Measurements from ENCODE around the gene HTR4. TPM values are rescaled to one million over a fixed set of nuclear protein-coding genes. Genes with fewer than 3 reads are reported as not detected.

The HTR4 gene
- polyA plus RNA-seq, 1 donor from 2014 or later: not detected

DNA sequence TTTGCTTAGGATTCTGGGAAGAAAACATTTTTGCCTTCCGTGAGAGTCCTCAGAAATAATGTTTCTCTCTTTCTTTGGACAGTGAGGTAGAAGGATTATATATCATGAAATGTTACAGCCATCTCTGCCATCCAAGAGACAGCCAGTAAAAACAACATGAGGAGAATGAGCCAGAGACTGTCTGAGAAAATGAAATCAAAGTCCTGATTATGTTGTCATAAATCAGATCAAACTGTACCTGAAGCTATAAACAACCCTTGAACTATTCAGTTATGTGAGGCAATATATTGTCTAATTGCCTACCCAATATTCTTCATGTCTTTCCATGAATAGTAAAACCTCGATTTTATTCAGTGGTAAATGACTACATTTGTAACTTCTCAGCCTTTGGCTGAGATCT is 9.2 kb upstream of the HTR4 start:
- H3K79me2 ChIP-seq (replicated peaks; ENCODE audit: insufficient read depth, low read length): no peaks in the 10 kb centered on the region
- H3K9me2 ChIP-seq (ENCODE audit: insufficient read depth, low read length): no peaks in the 10 kb centered on the region
- TF ChIP-seq SMC3 (conservative IDR thresholded peaks at IDR 0.05; ENCODE audit: poor library complexity): no peak
- no peak for TF ChIP-seq TAF1 (IDR thresholded peaks at IDR 0.05; ENCODE audit: low read depth)
- TF ChIP-seq, protein P1, sequence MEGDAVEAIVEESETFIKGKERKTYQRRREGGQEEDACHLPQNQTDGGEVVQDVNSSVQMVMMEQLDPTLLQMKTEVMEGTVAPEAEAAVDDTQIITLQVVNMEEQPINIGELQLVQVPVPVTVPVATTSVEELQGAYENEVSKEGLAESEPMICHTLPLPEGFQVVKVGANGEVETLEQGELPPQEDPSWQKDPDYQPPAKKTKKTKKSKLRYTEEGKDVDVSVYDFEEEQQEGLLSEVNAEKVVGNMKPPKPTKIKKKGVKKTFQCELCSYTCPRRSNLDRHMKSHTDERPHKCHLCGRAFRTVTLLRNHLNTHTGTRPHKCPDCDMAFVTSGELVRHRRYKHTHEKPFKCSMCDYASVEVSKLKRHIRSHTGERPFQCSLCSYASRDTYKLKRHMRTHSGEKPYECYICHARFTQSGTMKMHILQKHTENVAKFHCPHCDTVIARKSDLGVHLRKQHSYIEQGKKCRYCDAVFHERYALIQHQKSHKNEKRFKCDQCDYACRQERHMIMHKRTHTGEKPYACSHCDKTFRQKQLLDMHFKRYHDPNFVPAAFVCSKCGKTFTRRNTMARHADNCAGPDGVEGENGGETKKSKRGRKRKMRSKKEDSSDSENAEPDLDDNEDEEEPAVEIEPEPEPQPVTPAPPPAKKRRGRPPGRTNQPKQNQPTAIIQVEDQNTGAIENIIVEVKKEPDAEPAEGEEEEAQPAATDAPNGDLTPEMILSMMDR (IDR thresholded peaks at IDR 0.05; ENCODE audit: poor library complexity, severe bottlenecking): no peak
- no peak for TF ChIP-seq POLR2AphosphoS5 (IDR thresholded peaks at IDR 0.05)
- no peak for TF ChIP-seq EP300 (conservative IDR thresholded peaks at IDR 0.05; ENCODE audit: poor library complexity, severe bottlenecking)
- TF ChIP-seq MXI1 (conservative IDR thresholded peaks at IDR 0.05; ENCODE audit: poor library complexity, severe bottlenecking): no peak
- TF ChIP-seq, protein P2, sequence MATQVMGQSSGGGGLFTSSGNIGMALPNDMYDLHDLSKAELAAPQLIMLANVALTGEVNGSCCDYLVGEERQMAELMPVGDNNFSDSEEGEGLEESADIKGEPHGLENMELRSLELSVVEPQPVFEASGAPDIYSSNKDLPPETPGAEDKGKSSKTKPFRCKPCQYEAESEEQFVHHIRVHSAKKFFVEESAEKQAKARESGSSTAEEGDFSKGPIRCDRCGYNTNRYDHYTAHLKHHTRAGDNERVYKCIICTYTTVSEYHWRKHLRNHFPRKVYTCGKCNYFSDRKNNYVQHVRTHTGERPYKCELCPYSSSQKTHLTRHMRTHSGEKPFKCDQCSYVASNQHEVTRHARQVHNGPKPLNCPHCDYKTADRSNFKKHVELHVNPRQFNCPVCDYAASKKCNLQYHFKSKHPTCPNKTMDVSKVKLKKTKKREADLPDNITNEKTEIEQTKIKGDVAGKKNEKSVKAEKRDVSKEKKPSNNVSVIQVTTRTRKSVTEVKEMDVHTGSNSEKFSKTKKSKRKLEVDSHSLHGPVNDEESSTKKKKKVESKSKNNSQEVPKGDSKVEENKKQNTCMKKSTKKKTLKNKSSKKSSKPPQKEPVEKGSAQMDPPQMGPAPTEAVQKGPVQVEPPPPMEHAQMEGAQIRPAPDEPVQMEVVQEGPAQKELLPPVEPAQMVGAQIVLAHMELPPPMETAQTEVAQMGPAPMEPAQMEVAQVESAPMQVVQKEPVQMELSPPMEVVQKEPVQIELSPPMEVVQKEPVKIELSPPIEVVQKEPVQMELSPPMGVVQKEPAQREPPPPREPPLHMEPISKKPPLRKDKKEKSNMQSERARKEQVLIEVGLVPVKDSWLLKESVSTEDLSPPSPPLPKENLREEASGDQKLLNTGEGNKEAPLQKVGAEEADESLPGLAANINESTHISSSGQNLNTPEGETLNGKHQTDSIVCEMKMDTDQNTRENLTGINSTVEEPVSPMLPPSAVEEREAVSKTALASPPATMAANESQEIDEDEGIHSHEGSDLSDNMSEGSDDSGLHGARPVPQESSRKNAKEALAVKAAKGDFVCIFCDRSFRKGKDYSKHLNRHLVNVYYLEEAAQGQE (IDR thresholded peaks at IDR 0.05; ENCODE audit: borderline replicate concordance): no peak
- no peak for TF ChIP-seq RAD21 (conservative IDR thresholded peaks at IDR 0.05)
- TF ChIP-seq EZH2 (IDR thresholded peaks at IDR 0.05; ENCODE audit: borderline replicate concordance, insufficient read depth, low read length, poor library complexity, severe bottlenecking): no peak
- H3K27me3 ChIP-seq (ENCODE audit: insufficient read depth, low read depth, low read length): no peaks in the 10 kb centered on the region
- H4K20me1 ChIP-seq (ENCODE audit: insufficient read depth): no peaks in the 10 kb centered on the region
- H2AFZ ChIP-seq (ENCODE audit: low read depth, low read length): no peak overlapping the region
- H3K9ac ChIP-seq (ENCODE audit: low read length): no peak overlapping the region
- H3K36me3 ChIP-seq (ENCODE audit: insufficient read depth, low read length): no peaks in the 10 kb centered on the region
- H3F3A ChIP-seq (ENCODE audit: insufficient read depth, low read length, poor library complexity, severe bottlenecking): no peaks in the 10 kb centered on the region
- H3K27ac ChIP-seq (ENCODE audit: low read length): no peak overlapping the region
- no peak overlapping the region for H3K4me2 ChIP-seq (ENCODE audit: low read length)
- no peak overlapping the region for H3K4me3 ChIP-seq (ENCODE audit: low read length)
- no peaks in the 10 kb centered on the region for H3K9me3 ChIP-seq (ENCODE audit: low read length)

DNA sequence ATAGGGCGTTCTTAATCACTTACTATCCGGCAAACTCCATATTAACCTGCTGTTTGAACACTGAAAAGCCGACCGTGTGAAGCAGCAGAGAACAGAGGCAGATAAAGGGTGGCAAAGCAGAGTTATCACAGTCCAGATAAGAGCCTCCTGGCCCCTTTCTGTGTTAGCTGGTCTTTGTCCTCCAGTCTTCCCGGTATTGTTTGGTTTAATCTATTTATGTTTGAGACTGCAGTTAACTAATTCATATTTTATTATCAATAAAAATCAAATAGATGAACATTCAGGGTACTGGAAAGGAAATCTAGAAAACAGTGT is 6.0 kb upstream of the HTR4 start:
- Histone ChIP-seq H3K27me3 (ENCODE audit: insufficient read depth, low read depth, low read length) (peaks cover 10% of the 10 kb centered on the region), H4K20me1 (ENCODE audit: insufficient read depth) (no peaks in the 10 kb centered on the region), H3K36me3 (ENCODE audit: insufficient read depth, low read length) (no peaks in the 10 kb centered on the region), H3K4me3 (ENCODE audit: low read length) (no peak overlapping the region), H3F3A (ENCODE audit: insufficient read depth, low read length, poor library complexity, severe bottlenecking) (no peaks in the 10 kb centered on the region), H2AFZ (ENCODE audit: low read depth, low read length) (no peak overlapping the region), H3K9ac (ENCODE audit: low read length) (no peak overlapping the region), H3K9me3 (ENCODE audit: low read length) (no peaks in the 10 kb centered on the region), H3K4me2 (ENCODE audit: low read length) (no peak overlapping the region), H3K27ac (ENCODE audit: low read length) (no peak overlapping the region), H3K9me2 (ENCODE audit: insufficient read depth, low read length) (no peaks in the 10 kb centered on the region), H3K79me2 (replicated peaks; ENCODE audit: insufficient read depth, low read length) (no peaks in the 10 kb centered on the region)
- TF ChIP-seq, protein P1 (IDR thresholded peaks at IDR 0.05; ENCODE audit: poor library complexity, severe bottlenecking): no peak
- TF ChIP-seq MXI1 (conservative IDR thresholded peaks at IDR 0.05; ENCODE audit: poor library complexity, severe bottlenecking) (no peak), TAF1 (IDR thresholded peaks at IDR 0.05; ENCODE audit: low read depth) (no peak), RAD21 (conservative IDR thresholded peaks at IDR 0.05) (no peak), EP300 (conservative IDR thresholded peaks at IDR 0.05; ENCODE audit: poor library complexity, severe bottlenecking) (no peak), EZH2 (IDR thresholded peaks at IDR 0.05; ENCODE audit: borderline replicate concordance, insufficient read depth, low read length, poor library complexity, severe bottlenecking) (no peak), SMC3 (conservative IDR thresholded peaks at IDR 0.05; ENCODE audit: poor library complexity) (no peak), POLR2AphosphoS5 (IDR thresholded peaks at IDR 0.05) (no peak)
- TF ChIP-seq, protein P2 (IDR thresholded peaks at IDR 0.05; ENCODE audit: borderline replicate concordance): no peak

Data from neural cell (in vitro differentiated cells).